ENCODE measurements around the gene LIMK1. TPM values are rescaled to one million over a fixed set of nuclear protein-coding genes. Genes with fewer than 3 reads are reported as not detected.

LIMK1 gene
- total RNA-seq = 62.7 and 65.1 TPM in 2 replicates
- long read RNA-seq = 0 reads

- Mint-ChIP-seq H3K9me3 (ENCODE audit: low read depth) (no peaks in the 10 kb centered on the region), H3K27ac (peak within 1 kb of the TSS; percentile 94), H3K27me3 (no peaks in the 10 kb centered on the region), H3K36me3 (ENCODE audit: insufficient read depth) (peaks cover 13% of the 10 kb centered on the region), H3K4me1 (ENCODE audit: low read depth) (peaks cover 6% of the 10 kb centered on the region), H3K4me3 (ENCODE audit: low read depth) (peak within 1 kb of the TSS; percentile 82)
- no peak for TF ChIP-seq CTCF (IDR thresholded peaks at IDR 0.05; ENCODE audit: unreplicated experiment)
- DNase-seq (ENCODE audit: low spot score, unreplicated experiment) = peak; percentile 76
Observed at GRCh38 chr7:74083117-74083876, at the start of gene LIMK1. TSS of gene LIMK1 (plus strand) at chr7:74083804. CDS start at chr7:74083991, 187 bp downstream.

GRCh38 chr7:74037609-74038008 lies 46.0 kb upstream of the LIMK1 start:
- no peaks in the 10 kb centered on the region for H3K36me3 Mint-ChIP-seq (ENCODE audit: insufficient read depth)
- TF ChIP-seq CTCF (IDR thresholded peaks at IDR 0.05; ENCODE audit: unreplicated experiment) = no peak
- DNase-seq (ENCODE audit: low spot score, unreplicated experiment) = no peak
- H3K4me3 Mint-ChIP-seq (ENCODE audit: low read depth) = no peak overlapping the region
- peaks cover 3% of the 10 kb centered on the region for H3K4me1 Mint-ChIP-seq (ENCODE audit: low read depth)
- H3K27ac Mint-ChIP-seq = no peak overlapping the region
- no peaks in the 10 kb centered on the region for H3K9me3 Mint-ChIP-seq (ENCODE audit: low read depth)
- peaks cover 7% of the 10 kb centered on the region for H3K27me3 Mint-ChIP-seq

- Mint-ChIP-seq H3K4me1 (ENCODE audit: low read depth) (peaks cover 5% of the 10 kb centered on the region), H3K27ac (no peak overlapping the region), H3K4me3 (ENCODE audit: low read depth) (no peak overlapping the region), H3K9me3 (ENCODE audit: low read depth) (no peaks in the 10 kb centered on the region), H3K27me3 (peaks cover 3% of the 10 kb centered on the region), H3K36me3 (ENCODE audit: insufficient read depth) (no peaks in the 10 kb centered on the region)
- TF ChIP-seq CTCF (IDR thresholded peaks at IDR 0.05; ENCODE audit: unreplicated experiment) = no peak
- DNase-seq (ENCODE audit: low spot score, unreplicated experiment) = no peak
Observed at GRCh38 chr7:74038194-74038961, 45.2 kb upstream of the LIMK1 start.

GRCh38 chr7:74039337-74039736 lies 44.3 kb upstream of the LIMK1 start:
- no peak for TF ChIP-seq CTCF (IDR thresholded peaks at IDR 0.05; ENCODE audit: unreplicated experiment)
- peaks cover 3% of the 10 kb centered on the region for H3K27me3 Mint-ChIP-seq
- H3K27ac Mint-ChIP-seq = no peak overlapping the region
- H3K9me3 Mint-ChIP-seq (ENCODE audit: low read depth) = no peaks in the 10 kb centered on the region
- no peak for DNase-seq (ENCODE audit: low spot score, unreplicated experiment)
- H3K4me1 Mint-ChIP-seq (ENCODE audit: low read depth) = peaks cover 4% of the 10 kb centered on the region
- no peaks in the 10 kb centered on the region for H3K36me3 Mint-ChIP-seq (ENCODE audit: insufficient read depth)
- H3K4me3 Mint-ChIP-seq (ENCODE audit: low read depth) = no peak overlapping the region

GRCh38 chr7:74040101-74040790 lies 43.4 kb upstream of the LIMK1 start:
- H3K27me3 Mint-ChIP-seq = peaks cover 3% of the 10 kb centered on the region
- no peak overlapping the region for H3K4me3 Mint-ChIP-seq (ENCODE audit: low read depth)
- TF ChIP-seq CTCF (IDR thresholded peaks at IDR 0.05; ENCODE audit: unreplicated experiment) = no peak
- peaks cover 4% of the 10 kb centered on the region for H3K4me1 Mint-ChIP-seq (ENCODE audit: low read depth)
- no peak overlapping the region for H3K27ac Mint-ChIP-seq
- DNase-seq (ENCODE audit: low spot score, unreplicated experiment) = no peak
- H3K36me3 Mint-ChIP-seq (ENCODE audit: insufficient read depth) = no peaks in the 10 kb centered on the region
- H3K9me3 Mint-ChIP-seq (ENCODE audit: low read depth) = no peaks in the 10 kb centered on the region

Measured in progenitor cell of endocrine pancreas (in vitro differentiated cells).